HG02840 (cell line): ENCODE results near the gene GART.

ENCODE experiments used
- ATAC-seq: cut with Tn5 transposase; IDR thresholded peaks from one replicate; pipeline ENCODE4 v1.9.1; 2021; ENCODE audit warnings: mild to moderate bottlenecking, moderate library complexity, moderate number of reproducible peaks; ENCODE audit not compliant: unreplicated experiment, low FRiP score

Gene GART

GRCh38 chr21:33554236-33554981 is 12.5 kb upstream of the GART start:
- ATAC-seq = no peak

GRCh38 chr21:33552999-33553598 is 11.2 kb upstream of the GART start:
- no peak for ATAC-seq

- no peak for ATAC-seq
Measured at GRCh38 chr21:33552093-33552998, 10.4 kb upstream of the GART start.

DNA sequence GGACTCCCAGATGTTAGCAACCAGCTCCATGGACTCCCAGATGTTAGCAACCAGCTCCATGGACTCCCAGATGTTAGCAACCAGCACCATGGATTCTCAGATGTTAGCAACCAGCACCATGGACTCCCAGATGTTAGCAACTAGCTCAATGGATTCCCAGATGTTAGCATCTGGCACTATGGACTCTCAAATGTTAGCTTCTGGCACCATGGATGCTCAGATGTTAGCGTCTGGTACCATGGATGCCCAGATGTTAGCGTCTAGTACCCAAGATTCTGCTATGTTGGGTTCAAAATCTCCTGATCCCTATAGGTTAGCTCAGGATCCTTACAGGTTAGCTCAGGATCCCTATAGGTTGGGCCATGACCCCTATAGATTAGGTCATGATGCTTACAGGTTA is 9.7 kb upstream of the GART start:
- no peak for ATAC-seq

- no peak for ATAC-seq
Measured at GRCh38 chr21:33550772-33551660, 9.1 kb upstream of the GART start.

DNA sequence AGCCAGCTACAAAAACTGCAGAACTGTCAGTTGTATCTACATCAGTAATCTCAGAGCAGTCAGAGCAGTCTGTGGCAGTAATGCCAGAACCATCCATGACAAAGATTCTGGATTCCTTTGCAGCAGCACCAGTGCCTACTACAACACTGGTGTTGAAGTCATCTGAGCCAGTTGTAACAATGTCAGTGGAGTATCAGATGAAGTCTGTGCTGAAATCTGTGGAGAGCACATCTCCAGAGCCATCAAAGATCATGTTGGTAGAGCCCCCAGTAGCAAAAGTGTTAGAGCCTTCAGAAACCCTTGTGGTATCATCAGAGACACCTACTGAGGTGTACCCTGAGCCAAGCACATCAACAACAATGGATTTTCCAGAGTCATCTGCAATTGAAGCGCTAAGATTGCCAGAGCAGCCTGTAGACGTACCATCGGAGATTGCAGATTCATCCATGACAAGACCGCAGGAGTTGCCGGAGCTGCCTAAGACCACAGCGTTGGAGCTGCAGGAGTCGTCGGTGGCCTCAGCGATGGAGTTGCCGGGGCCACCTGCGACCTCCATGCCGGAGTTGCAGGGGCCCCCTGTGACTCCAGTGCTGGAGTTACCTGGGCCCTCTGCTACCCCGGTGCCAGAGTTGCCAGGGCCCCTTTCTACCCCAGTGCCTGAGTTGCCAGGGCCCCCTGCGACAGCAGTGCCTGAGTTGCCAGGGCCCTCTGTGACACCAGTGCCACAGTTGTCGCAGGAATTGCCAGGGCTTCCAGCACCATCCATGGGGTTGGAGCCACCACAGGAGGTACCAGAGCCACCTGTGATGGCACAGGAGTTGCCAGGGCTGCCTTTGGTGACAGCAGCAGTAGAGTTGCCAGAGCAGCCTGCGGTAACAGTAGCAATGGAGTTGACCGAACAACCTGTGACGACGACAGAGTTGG is 8.2 kb upstream of the GART start:
- no peak for ATAC-seq

GRCh38 chr21:33546086-33546485 is 4.2 kb upstream of the GART start:
- no peak for ATAC-seq

- ATAC-seq = no peak
Measured at GRCh38 chr21:33544451-33545195, 2.7 kb upstream of the GART start.

- no peak for ATAC-seq
Measured at GRCh38 chr21:33543505-33544129, 1.7 kb upstream of the GART start.

DNA sequence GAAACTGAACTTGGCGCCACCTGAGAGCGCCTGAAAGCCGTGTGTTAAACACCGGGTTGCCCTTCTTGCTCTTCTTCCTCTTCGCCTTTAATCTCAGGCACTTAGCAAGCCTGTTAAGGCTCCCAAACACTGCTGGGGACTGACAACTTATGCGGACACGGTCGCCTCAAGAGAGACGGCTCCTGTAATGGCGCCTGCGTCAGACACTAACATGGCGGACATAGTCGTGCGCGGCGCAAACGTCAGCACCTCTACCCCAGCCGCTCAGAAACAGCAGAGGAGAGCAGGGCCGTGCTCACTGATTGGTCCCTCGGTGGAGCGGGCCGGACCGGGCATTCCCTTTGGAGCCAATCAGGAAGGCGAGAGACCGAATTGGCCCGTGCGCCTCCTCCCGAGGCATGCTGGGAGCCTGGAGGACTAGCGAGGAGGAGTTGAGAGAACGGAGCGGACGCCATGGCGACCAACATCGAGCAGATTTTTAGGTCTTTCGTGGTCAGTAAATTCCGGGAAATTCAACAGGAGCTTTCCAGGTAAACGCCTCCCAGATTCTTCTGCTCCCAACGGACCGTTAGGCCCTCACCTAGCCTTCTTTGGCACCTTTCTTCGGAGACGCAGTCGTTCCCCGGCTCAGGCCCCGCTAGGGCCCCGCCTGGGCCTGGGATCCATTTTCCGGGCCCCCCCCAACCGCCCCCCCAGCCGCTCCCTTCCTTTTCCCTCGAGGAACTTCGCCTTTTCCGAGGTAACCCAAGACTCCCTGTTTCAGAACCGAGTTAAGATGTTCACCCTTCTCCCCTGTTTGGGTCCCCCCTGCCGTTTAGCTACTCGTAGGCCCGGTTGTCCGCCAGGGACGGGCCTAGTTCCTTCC is 955 bp upstream of the GART start, which contains the start of gene SON:
TSS of gene SON (plus strand) at position 399 of the 865 bp plus-strand sequence. CDS start at position 454, 55 bp downstream.
- ATAC-seq = peak; percentile 96

- no peak for ATAC-seq
Measured at GRCh38 chr21:33541105-33541711, 709 bp downstream of the GART start.

- no peak for ATAC-seq
Measured at GRCh38 chr21:33540711-33541104, 1.2 kb downstream of the GART start.

DNA sequence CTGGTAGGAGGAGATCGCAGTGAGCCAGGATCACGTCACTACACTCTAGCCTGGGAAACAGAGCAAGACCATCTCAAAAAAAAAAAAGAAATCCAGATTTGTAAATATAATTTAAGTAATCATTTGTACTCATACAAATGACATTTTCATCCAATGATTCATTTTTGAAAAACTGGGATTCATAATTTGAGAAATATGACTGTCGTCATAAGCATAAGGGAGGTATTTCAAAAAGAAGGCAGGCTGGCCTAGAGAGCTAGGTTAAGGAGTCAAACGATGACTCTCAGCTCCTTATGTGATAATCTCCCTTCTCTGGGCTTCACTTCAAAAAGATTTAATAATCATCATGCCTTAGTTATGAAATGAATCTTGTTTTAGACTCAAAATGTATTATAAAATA is 2.3 kb downstream of the GART start:
- no peak for ATAC-seq

DNA sequence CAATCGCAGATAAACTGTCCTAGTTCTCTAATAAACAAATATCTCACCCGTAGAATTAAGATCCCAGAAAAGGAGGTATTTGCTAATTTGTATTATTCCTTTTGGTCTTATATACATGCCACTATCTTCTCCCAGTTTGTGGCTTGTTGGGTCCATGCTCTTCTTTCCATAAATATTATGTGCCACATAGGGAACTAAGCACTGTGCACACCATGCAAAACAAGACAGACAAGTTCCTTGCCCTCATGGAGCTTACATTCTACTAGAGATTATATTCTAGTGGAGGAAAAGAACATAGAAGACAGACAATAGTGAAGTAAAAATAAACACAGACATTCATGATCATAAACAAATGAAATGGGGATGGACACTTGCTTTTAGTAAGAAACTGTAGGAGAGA is 4.7 kb downstream of the GART start:
- ATAC-seq = no peak

DNA sequence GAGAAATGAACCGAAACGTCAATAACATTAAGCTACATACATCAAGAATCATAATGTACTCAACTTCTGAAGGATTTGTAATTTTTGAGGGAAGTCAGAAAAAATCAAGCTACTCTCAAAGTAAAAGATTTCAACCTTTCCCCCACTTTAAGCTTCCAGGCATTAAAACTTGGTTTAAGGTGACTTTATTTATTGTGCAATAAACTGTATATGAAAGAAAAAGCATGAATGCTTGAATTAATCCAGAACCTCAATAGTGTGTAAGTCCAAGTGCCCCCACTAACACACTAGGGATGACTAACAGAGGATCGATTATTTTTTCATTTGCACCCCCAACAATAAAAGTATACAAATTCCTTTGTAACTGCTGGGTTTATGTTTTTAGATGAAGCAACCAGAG is 10.9 kb downstream of the GART start:
- ATAC-seq = no peak

GRCh38 chr21:33522953-33523349 is 19.0 kb downstream of the GART start:
- no peak for ATAC-seq
